ENCODE measurements around the gene SPHK2.

The SPHK2 gene

GRCh38 chr19:48591021-48591420, 28.3 kb upstream of the SPHK2 start:
- Histone ChIP-seq H3K9me2 (replicated peaks; ENCODE audit: control insufficient read depth, low read length) (no peaks in the 10 kb centered on the region), H3K9me3 (ENCODE audit: control insufficient read depth, insufficient read depth, low read length) (no peaks in the 10 kb centered on the region), H3K4me2 (ENCODE audit: low read length) (no peak overlapping the region), H3K27ac (ENCODE audit: low read depth, low read length) (no peak overlapping the region), H3F3A (ENCODE audit: control insufficient read depth, insufficient read depth) (no peaks in the 10 kb centered on the region), H3K4me1 (ENCODE audit: control insufficient read depth, low read length) (peaks cover 4% of the 10 kb centered on the region; the same call in 1 of the 2 replicates), H3K27me3 (ENCODE audit: control insufficient read depth, low read length) (no peaks in the 10 kb centered on the region), H3K4me3 (ENCODE audit: low read length) (no peak overlapping the region), H3K36me3 (ENCODE audit: control insufficient read depth, low read length) (no peaks in the 10 kb centered on the region), H4K20me1 (ENCODE audit: control insufficient read depth, insufficient read depth, low read depth, low read length) (no peaks in the 10 kb centered on the region), H3K79me2 (ENCODE audit: control insufficient read depth, low read length) (no peaks in the 10 kb centered on the region)
- TF ChIP-seq CTCF (IDR thresholded peaks at IDR 0.05; ENCODE audit: low read depth, low read length, poor library complexity, severe bottlenecking) (no peak), EZH2phosphoT487 (IDR thresholded peaks at IDR 0.05; ENCODE audit: borderline replicate concordance, low read length) (no peak)

- no peak overlapping the region for H3K4me2 ChIP-seq (ENCODE audit: low read length)
- no peaks in the 10 kb centered on the region for H3K36me3 ChIP-seq (ENCODE audit: control insufficient read depth, low read length)
- no peak overlapping the region for H3K27ac ChIP-seq (ENCODE audit: low read depth, low read length)
- H4K20me1 ChIP-seq (ENCODE audit: control insufficient read depth, insufficient read depth, low read depth, low read length), result no peaks in the 10 kb centered on the region
- H3K9me2 ChIP-seq (replicated peaks; ENCODE audit: control insufficient read depth, low read length), result no peaks in the 10 kb centered on the region
- H3F3A ChIP-seq (ENCODE audit: control insufficient read depth, insufficient read depth), result no peaks in the 10 kb centered on the region
- no peaks in the 10 kb centered on the region for H3K27me3 ChIP-seq (ENCODE audit: control insufficient read depth, low read length)
- TF ChIP-seq CTCF (IDR thresholded peaks at IDR 0.05; ENCODE audit: low read depth, low read length, poor library complexity, severe bottlenecking) (no peak), EZH2phosphoT487 (IDR thresholded peaks at IDR 0.05; ENCODE audit: borderline replicate concordance, low read length) (no peak)
- H3K4me1 ChIP-seq (ENCODE audit: control insufficient read depth, low read length), result peaks cover 16% of the 10 kb centered on the region
- no peaks in the 10 kb centered on the region for H3K9me3 ChIP-seq (ENCODE audit: control insufficient read depth, insufficient read depth, low read length)
- no peak overlapping the region for H3K4me3 ChIP-seq (ENCODE audit: low read length)
- no peaks in the 10 kb centered on the region for H3K79me2 ChIP-seq (ENCODE audit: control insufficient read depth, low read length)
These were observed 24.1 kb upstream of the SPHK2 start for GRCh38 chr19:48595171-48595570.

GRCh38 chr19:48595833-48596232, 23.5 kb upstream of the SPHK2 start:
- Histone ChIP-seq H3K79me2 (ENCODE audit: control insufficient read depth, low read length) (no peaks in the 10 kb centered on the region), H3K4me3 (ENCODE audit: low read length) (peak overlapping the region; percentile 61), H3K4me2 (ENCODE audit: low read length) (peak overlapping the region; percentile 64; the same call in 1 of the 2 replicates), H3K27ac (ENCODE audit: low read depth, low read length) (no peak overlapping the region), H3K36me3 (ENCODE audit: control insufficient read depth, low read length) (no peaks in the 10 kb centered on the region), H3K4me1 (ENCODE audit: control insufficient read depth, low read length) (peaks cover 16% of the 10 kb centered on the region), H3K9me2 (replicated peaks; ENCODE audit: control insufficient read depth, low read length) (no peaks in the 10 kb centered on the region), H4K20me1 (ENCODE audit: control insufficient read depth, insufficient read depth, low read depth, low read length) (no peaks in the 10 kb centered on the region), H3K9me3 (ENCODE audit: control insufficient read depth, insufficient read depth, low read length) (no peaks in the 10 kb centered on the region), H3K27me3 (ENCODE audit: control insufficient read depth, low read length) (no peaks in the 10 kb centered on the region), H3F3A (ENCODE audit: control insufficient read depth, insufficient read depth) (no peaks in the 10 kb centered on the region)
- no peak for TF ChIP-seq EZH2phosphoT487 (IDR thresholded peaks at IDR 0.05; ENCODE audit: borderline replicate concordance, low read length)
- TF ChIP-seq CTCF (IDR thresholded peaks at IDR 0.05; ENCODE audit: low read depth, low read length, poor library complexity, severe bottlenecking), result no peak

Measured in DOHH2 (cell line).